ENCODE data around the gene SNX11.
A peak's percentile ranks its signal among the peaks of the same experiment; 100 is the strongest.

SNX11 gene

DNA sequence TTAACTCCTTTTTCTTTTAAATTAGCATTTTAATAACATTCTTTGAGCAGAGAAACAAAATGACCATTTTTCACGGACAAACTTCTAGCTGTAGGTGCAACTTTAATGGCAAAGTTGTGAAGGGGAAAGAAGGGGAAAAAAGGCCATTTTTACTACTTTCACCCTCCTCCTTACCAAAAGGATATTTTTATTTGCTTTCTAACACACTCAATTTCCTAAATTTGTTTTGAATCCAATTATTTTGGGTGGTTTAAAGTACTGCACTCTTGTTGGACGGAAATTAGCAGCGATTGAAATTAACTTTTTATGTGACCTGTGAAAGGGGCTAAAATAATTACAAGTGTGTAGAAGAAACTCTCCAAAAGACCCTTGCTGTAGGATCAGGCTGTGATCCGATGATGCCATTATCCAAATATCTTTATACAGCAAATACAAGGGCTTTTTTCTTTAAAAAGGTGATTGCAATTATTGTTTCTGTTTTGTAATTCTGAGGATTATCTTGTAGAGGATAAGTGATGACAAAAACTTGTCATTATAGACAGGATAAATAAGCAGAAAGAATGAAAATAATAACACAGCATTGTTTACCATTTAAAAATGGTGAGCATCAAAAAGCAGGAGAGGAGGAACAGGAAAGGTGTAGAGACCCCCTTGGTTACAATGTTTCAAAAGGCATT, 42.4 kb downstream of the SNX11 start:
- TF ChIP-seq, protein P1, sequence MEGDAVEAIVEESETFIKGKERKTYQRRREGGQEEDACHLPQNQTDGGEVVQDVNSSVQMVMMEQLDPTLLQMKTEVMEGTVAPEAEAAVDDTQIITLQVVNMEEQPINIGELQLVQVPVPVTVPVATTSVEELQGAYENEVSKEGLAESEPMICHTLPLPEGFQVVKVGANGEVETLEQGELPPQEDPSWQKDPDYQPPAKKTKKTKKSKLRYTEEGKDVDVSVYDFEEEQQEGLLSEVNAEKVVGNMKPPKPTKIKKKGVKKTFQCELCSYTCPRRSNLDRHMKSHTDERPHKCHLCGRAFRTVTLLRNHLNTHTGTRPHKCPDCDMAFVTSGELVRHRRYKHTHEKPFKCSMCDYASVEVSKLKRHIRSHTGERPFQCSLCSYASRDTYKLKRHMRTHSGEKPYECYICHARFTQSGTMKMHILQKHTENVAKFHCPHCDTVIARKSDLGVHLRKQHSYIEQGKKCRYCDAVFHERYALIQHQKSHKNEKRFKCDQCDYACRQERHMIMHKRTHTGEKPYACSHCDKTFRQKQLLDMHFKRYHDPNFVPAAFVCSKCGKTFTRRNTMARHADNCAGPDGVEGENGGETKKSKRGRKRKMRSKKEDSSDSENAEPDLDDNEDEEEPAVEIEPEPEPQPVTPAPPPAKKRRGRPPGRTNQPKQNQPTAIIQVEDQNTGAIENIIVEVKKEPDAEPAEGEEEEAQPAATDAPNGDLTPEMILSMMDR (IDR thresholded peaks at IDR 0.05; ENCODE audit: low read depth, low read length) = no peak
- Histone ChIP-seq H3K27me3 (ENCODE audit: insufficient read depth, low read depth, severe bottlenecking) (no peaks in the 10 kb centered on the region), H3K27ac (peak overlapping the region; percentile 93), H3K4me3 (ENCODE audit: low read depth, low read length) (peak overlapping the region; percentile 41), H3K9me3 (ENCODE audit: severe bottlenecking) (no peaks in the 10 kb centered on the region), H3K36me3 (no peaks in the 10 kb centered on the region)
- DNase-seq = no peak

DNA sequence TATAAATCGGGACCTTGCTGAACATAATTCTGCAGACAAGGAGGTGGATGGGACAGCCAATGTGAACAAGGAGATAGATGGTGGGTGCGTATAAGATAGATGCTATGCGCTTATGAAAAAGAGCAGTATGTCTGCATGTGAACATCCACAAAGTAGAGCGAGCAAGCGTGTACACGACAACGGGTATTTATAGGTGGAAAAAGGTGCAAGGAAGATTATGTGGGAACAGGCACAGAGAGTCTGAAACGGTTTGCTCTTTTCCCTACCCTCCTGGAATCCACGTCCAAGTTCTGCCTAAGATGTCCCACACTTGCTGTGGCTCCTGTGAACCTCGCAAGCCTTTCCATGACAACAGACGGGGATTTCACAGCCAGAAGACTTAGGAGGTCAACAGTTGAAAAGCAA, 43.0 kb downstream of the SNX11 start:
- peak; percentile 87 for DNase-seq
- Histone ChIP-seq H3K4me3 (ENCODE audit: low read depth, low read length) (peak overlapping the region; percentile 41), H3K27me3 (ENCODE audit: insufficient read depth, low read depth, severe bottlenecking) (no peaks in the 10 kb centered on the region), H3K9me3 (ENCODE audit: severe bottlenecking) (no peaks in the 10 kb centered on the region), H3K27ac (peak overlapping the region; percentile 93), H3K36me3 (no peaks in the 10 kb centered on the region)
- TF ChIP-seq, protein P1 (IDR thresholded peaks at IDR 0.05; ENCODE audit: low read depth, low read length) = no peak

DNA sequence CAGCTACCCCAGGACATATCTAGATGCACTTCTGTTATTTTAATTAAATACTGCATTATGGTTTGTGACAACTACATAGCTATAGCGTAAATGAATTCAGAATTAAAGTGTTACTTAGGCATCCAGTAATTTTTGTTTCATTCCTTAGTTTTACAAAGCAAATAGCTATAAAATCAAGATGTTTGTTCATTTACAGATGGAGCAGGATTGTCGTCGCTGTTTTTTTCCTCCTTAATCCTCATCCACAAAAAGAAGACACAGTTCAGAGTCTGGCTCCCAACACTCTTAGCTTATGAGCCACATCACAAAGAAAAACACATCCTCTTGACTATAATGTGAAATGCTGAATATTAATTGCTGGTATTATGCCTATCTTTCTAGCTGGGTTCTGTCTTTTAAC, 43.7 kb downstream of the SNX11 start:
- no peak for DNase-seq
- H3K27ac ChIP-seq = peak overlapping the region; percentile 93
- H3K4me3 ChIP-seq (ENCODE audit: low read depth, low read length) = peak overlapping the region; percentile 41
- H3K27me3 ChIP-seq (ENCODE audit: insufficient read depth, low read depth, severe bottlenecking) = no peaks in the 10 kb centered on the region
- no peaks in the 10 kb centered on the region for H3K9me3 ChIP-seq (ENCODE audit: severe bottlenecking)
- TF ChIP-seq, protein P1 (IDR thresholded peaks at IDR 0.05; ENCODE audit: low read depth, low read length) = no peak
- no peaks in the 10 kb centered on the region for H3K36me3 ChIP-seq

DNA sequence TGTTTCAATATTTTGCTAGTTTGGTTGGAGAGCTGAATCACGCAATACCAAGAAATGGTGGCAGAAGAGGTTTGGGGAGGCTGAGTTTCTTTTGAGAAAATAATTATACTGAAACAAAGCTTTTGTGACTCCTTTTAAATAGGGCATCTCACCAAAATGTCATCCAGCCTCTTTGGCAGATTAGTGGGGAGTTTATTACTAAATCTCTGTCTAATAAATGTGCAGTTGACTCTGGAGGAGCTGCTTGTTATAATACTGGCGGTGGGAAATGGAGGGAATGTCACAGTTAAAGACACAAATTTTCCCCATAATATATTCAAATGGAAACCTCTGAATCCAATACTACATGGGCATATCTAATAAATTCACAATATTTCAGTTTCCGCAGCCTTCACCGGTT, 44.7 kb downstream of the SNX11 start:
- no peaks in the 10 kb centered on the region for H3K9me3 ChIP-seq (ENCODE audit: severe bottlenecking)
- H3K36me3 ChIP-seq = no peaks in the 10 kb centered on the region
- peak overlapping the region; percentile 93 for H3K27ac ChIP-seq
- no peaks in the 10 kb centered on the region for H3K27me3 ChIP-seq (ENCODE audit: insufficient read depth, low read depth, severe bottlenecking)
- no peak for DNase-seq
- TF ChIP-seq, protein P1 (IDR thresholded peaks at IDR 0.05; ENCODE audit: low read depth, low read length) = no peak
- peak overlapping the region; percentile 41 for H3K4me3 ChIP-seq (ENCODE audit: low read depth, low read length)

DNA sequence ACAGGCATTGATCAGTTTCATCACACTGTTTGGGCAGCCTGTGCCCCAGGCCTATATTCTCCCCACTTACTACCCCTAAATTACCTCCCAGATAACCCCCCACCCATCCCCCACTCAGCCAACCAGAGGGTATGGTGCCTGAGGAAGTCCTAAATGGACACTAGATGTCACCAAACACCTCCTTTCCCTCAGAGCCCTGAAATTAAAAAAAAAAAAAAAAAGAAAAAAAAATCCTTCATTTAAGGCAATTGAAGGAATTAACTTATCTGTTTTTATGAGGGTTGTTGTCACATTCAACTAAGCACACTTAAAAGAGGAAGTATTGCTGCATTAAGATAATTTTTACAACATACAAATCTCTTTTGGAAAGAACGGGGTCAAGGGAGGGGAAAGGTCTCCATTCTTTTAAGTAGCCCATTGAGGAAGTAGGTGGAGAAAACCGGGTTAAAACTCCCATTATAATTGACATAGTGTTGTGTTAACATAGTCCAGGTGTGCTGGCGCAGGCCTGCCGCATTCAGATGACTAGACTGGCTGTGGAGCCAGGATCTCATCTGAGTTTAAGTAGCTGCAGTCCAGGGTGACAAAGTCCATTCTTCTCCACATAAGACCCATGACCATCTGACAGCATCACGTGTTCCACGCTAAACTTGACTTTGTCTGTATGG, 46.3 kb downstream of the SNX11 start:
- H3K4me3 ChIP-seq (ENCODE audit: low read depth, low read length) = no peak overlapping the region
- no peaks in the 10 kb centered on the region for H3K36me3 ChIP-seq
- no peaks in the 10 kb centered on the region for H3K27me3 ChIP-seq (ENCODE audit: insufficient read depth, low read depth, severe bottlenecking)
- TF ChIP-seq, protein P1 (IDR thresholded peaks at IDR 0.05; ENCODE audit: low read depth, low read length) = peak; percentile 63
- peak overlapping the region; percentile 93 for H3K27ac ChIP-seq
- no peaks in the 10 kb centered on the region for H3K9me3 ChIP-seq (ENCODE audit: severe bottlenecking)
- peak; percentile 74 for DNase-seq

Data from WERI-Rb-1 (cell line).